Measurements from ENCODE around the gene TEX29. TPM values are rescaled to one million over a fixed set of nuclear protein-coding genes. Genes with fewer than 3 reads are reported as not detected.

Gene TEX29
- polyA plus RNA-seq, 3 donors: 0.28 to 0.89 (median 0.56) TPM

- DNase-seq: no peak
Measured at GRCh38 chr13:111367340-111367739, 46.9 kb downstream of the TEX29 start.

- no peak for DNase-seq
Measured at GRCh38 chr13:111368091-111368490, 47.6 kb downstream of the TEX29 start.

- no peak for DNase-seq
Measured at GRCh38 chr13:111370147-111370546, 49.7 kb downstream of the TEX29 start.

GRCh38 chr13:111370570-111371535 is 50.4 kb downstream of the TEX29 start:
- no peak for DNase-seq

GRCh38 chr13:111371720-111372119 is 51.3 kb downstream of the TEX29 start:
- DNase-seq: no peak

GRCh38 chr13:111372651-111373425 is 52.4 kb downstream of the TEX29 start:
- no peak for DNase-seq

- no peak for DNase-seq
Measured at GRCh38 chr13:111373486-111373885, 53.0 kb downstream of the TEX29 start.

GRCh38 chr13:111380431-111380830 is 60.0 kb downstream of the TEX29 start:
- DNase-seq: no peak

- no peak for DNase-seq
Measured at GRCh38 chr13:111382411-111382810, 62.0 kb downstream of the TEX29 start.

- DNase-seq: no peak
Measured at GRCh38 chr13:111382877-111383276, 62.4 kb downstream of the TEX29 start.

GRCh38 chr13:111383591-111384440 is 63.4 kb downstream of the TEX29 start:
- DNase-seq: no peak

- no peak for DNase-seq
Measured at GRCh38 chr13:111384441-111385182, 64.2 kb downstream of the TEX29 start.

GRCh38 chr13:111385183-111385857 is 64.9 kb downstream of the TEX29 start:
- DNase-seq: no peak

- no peak for DNase-seq
Measured at GRCh38 chr13:111387026-111387871, 66.8 kb downstream of the TEX29 start.

GRCh38 chr13:111387945-111388600 is 67.6 kb downstream of the TEX29 start:
- DNase-seq: no peak

- no peak for DNase-seq
Measured at GRCh38 chr13:111388851-111389500, 68.5 kb downstream of the TEX29 start.

- no peak for DNase-seq
Measured at GRCh38 chr13:111389621-111390521, 69.4 kb downstream of the TEX29 start.

All from renal pelvis (tissue), 4 donors.